Rectal smooth muscle tissue (tissue), 1 donor: ENCODE results near the gene MARCHF4.

Experiments
- H3K27ac ChIP-seq: one replicate; pipeline ENCODE4 v1.7.0; 2013; ENCODE audit warnings: low read depth, low read length, inconsistent platforms
- H3K27me3 ChIP-seq: one replicate; pipeline ENCODE4 v1.7.0; 2013; ENCODE audit warnings: low read length; ENCODE audit not compliant: control insufficient read depth, insufficient read depth
- H3K36me3 ChIP-seq: one replicate; pipeline ENCODE4 v1.7.0; 2013; ENCODE audit warnings: low read length; ENCODE audit not compliant: control insufficient read depth, insufficient read depth
- H3K4me1 ChIP-seq: one replicate; pipeline ENCODE4 v1.7.0; 2013; ENCODE audit warnings: low read length; ENCODE audit not compliant: control insufficient read depth, insufficient read depth
- H3K4me3 ChIP-seq: one replicate; pipeline ENCODE4 v1.7.0; 2013; ENCODE audit warnings: low read length
- H3K9ac ChIP-seq: one replicate; pipeline ENCODE4 v1.7.0; 2013; ENCODE audit warnings: low read length

MARCHF4 gene

GRCh38 chr2:216355711-216356110 is 16.6 kb downstream of the MARCHF4 start:
- H3K36me3 ChIP-seq = no peaks in the 10 kb centered on the region
- H3K4me1 ChIP-seq = no peaks in the 10 kb centered on the region
- no peak overlapping the region for H3K4me3 ChIP-seq
- H3K27ac ChIP-seq = no peak overlapping the region
- H3K27me3 ChIP-seq = no peaks in the 10 kb centered on the region
- no peak overlapping the region for H3K9ac ChIP-seq

- no peak overlapping the region for H3K9ac ChIP-seq
- H3K4me1 ChIP-seq = no peaks in the 10 kb centered on the region
- no peak overlapping the region for H3K27ac ChIP-seq
- H3K27me3 ChIP-seq = no peaks in the 10 kb centered on the region
- no peaks in the 10 kb centered on the region for H3K36me3 ChIP-seq
- H3K4me3 ChIP-seq = no peak overlapping the region
Observed at GRCh38 chr2:216354306-216354705, 18.0 kb downstream of the MARCHF4 start.

GRCh38 chr2:216352653-216353270 is 19.5 kb downstream of the MARCHF4 start:
- no peaks in the 10 kb centered on the region for H3K27me3 ChIP-seq
- H3K27ac ChIP-seq = no peak overlapping the region

GRCh38 chr2:216351172-216351925 is 20.9 kb downstream of the MARCHF4 start:
- no peaks in the 10 kb centered on the region for H3K4me1 ChIP-seq
- H3K27ac ChIP-seq = no peak overlapping the region

More at GRCh38 chr2:216352653-216353270, 19.5 kb downstream of the MARCHF4 start:
- H3K36me3 ChIP-seq = no peaks in the 10 kb centered on the region
- no peak overlapping the region for H3K9ac ChIP-seq
- H3K4me3 ChIP-seq = no peak overlapping the region
- no peaks in the 10 kb centered on the region for H3K4me1 ChIP-seq

GRCh38 chr2:216350214-216350791 is 22.0 kb downstream of the MARCHF4 start:
- Histone ChIP-seq H3K4me1 (no peaks in the 10 kb centered on the region), H3K27me3 (no peaks in the 10 kb centered on the region), H3K9ac (no peak overlapping the region), H3K36me3 (no peaks in the 10 kb centered on the region), H3K27ac (no peak overlapping the region), H3K4me3 (no peak overlapping the region)

More at GRCh38 chr2:216351172-216351925, 20.9 kb downstream of the MARCHF4 start:
- Histone ChIP-seq H3K9ac (no peak overlapping the region), H3K4me3 (no peak overlapping the region), H3K27me3 (no peaks in the 10 kb centered on the region), H3K36me3 (no peaks in the 10 kb centered on the region)

- no peak overlapping the region for H3K9ac ChIP-seq
- H3K4me3 ChIP-seq = no peak overlapping the region
- H3K27me3 ChIP-seq = no peaks in the 10 kb centered on the region
- no peaks in the 10 kb centered on the region for H3K4me1 ChIP-seq
- H3K27ac ChIP-seq = no peak overlapping the region
- H3K36me3 ChIP-seq = no peaks in the 10 kb centered on the region
Observed at GRCh38 chr2:216349366-216349765, 22.9 kb downstream of the MARCHF4 start.

GRCh38 chr2:216348756-216349308 is 23.5 kb downstream of the MARCHF4 start:
- Histone ChIP-seq H3K27me3 (no peaks in the 10 kb centered on the region), H3K9ac (no peak overlapping the region), H3K4me1 (no peaks in the 10 kb centered on the region), H3K36me3 (no peaks in the 10 kb centered on the region), H3K4me3 (no peak overlapping the region), H3K27ac (no peak overlapping the region)

GRCh38 chr2:216346781-216347180 is 25.5 kb downstream of the MARCHF4 start:
- H3K4me3 ChIP-seq = no peak overlapping the region
- H3K27me3 ChIP-seq = no peaks in the 10 kb centered on the region
- no peak overlapping the region for H3K9ac ChIP-seq
- no peaks in the 10 kb centered on the region for H3K4me1 ChIP-seq
- no peaks in the 10 kb centered on the region for H3K36me3 ChIP-seq
- no peak overlapping the region for H3K27ac ChIP-seq

- Histone ChIP-seq H3K4me1 (no peaks in the 10 kb centered on the region), H3K9ac (no peak overlapping the region), H3K27ac (no peak overlapping the region), H3K4me3 (no peak overlapping the region), H3K36me3 (no peaks in the 10 kb centered on the region), H3K27me3 (no peaks in the 10 kb centered on the region)
Observed at GRCh38 chr2:216345846-216346245, 26.4 kb downstream of the MARCHF4 start.

GRCh38 chr2:216344950-216345300 is 27.4 kb downstream of the MARCHF4 start:
- no peaks in the 10 kb centered on the region for H3K27me3 ChIP-seq
- no peaks in the 10 kb centered on the region for H3K4me1 ChIP-seq
- no peak overlapping the region for H3K4me3 ChIP-seq
- no peak overlapping the region for H3K27ac ChIP-seq
- no peaks in the 10 kb centered on the region for H3K36me3 ChIP-seq
- H3K9ac ChIP-seq = no peak overlapping the region

GRCh38 chr2:216344206-216344949 is 27.9 kb downstream of the MARCHF4 start:
- Histone ChIP-seq H3K4me1 (no peaks in the 10 kb centered on the region), H3K9ac (no peak overlapping the region), H3K27ac (no peak overlapping the region), H3K27me3 (no peaks in the 10 kb centered on the region), H3K36me3 (no peaks in the 10 kb centered on the region), H3K4me3 (no peak overlapping the region)
